Dendritic cell treated with granulocyte-macrophage colony-stimulating factor and Interleukin-4, amounts not matched to agents 40 ng/mL and 50 ng/mL, for 4 days (primary cell): ENCODE results near the gene UGT2B15.

Source experiments
- H3K27ac Mint-ChIP-seq: one replicate; pipeline ENCODE4 v1.8.0; 2022; ENCODE audit warnings: mild to moderate bottlenecking, mixed read lengths
- H3K27me3 Mint-ChIP-seq: one replicate; pipeline ENCODE4 v1.8.0; 2022; ENCODE audit warnings: mild to moderate bottlenecking, mixed read lengths
- H3K36me3 Mint-ChIP-seq: one replicate; pipeline ENCODE4 v1.8.0; 2022; ENCODE audit warnings: low read depth, mixed read lengths
- H3K4me1 Mint-ChIP-seq: one replicate; pipeline ENCODE4 v1.8.0; 2022; ENCODE audit warnings: low read depth, mixed read lengths
- H3K4me3 Mint-ChIP-seq: one replicate; pipeline ENCODE4 v1.8.0; 2022; ENCODE audit warnings: mild to moderate bottlenecking, moderate library complexity, mixed read lengths
- H3K9me3 Mint-ChIP-seq: one replicate; pipeline ENCODE4 v1.8.0; 2022; ENCODE audit warnings: mixed read lengths
- intact Hi-C: fragments of 100-400 bp; cut with micrococcal nuclease; formaldehyde crosslinking; loops from one replicate; pipeline ENCODE4 v1.15.0; 2022

The UGT2B15 gene

GRCh38 chr4:68615699-68616422, 54.6 kb downstream of the UGT2B15 start:
- Mint-ChIP-seq H3K27me3 (no peaks in the 10 kb centered on the region), H3K4me3 (no peak overlapping the region), H3K4me1 (no peaks in the 10 kb centered on the region), H3K9me3 (peaks cover 9% of the 10 kb centered on the region), H3K27ac (no peak overlapping the region), H3K36me3 (no peaks in the 10 kb centered on the region)
- intact Hi-C loops = no loop called here

GRCh38 chr4:68613752-68614151, 56.7 kb downstream of the UGT2B15 start:
- no peaks in the 10 kb centered on the region for H3K4me1 Mint-ChIP-seq
- H3K36me3 Mint-ChIP-seq = no peaks in the 10 kb centered on the region

GRCh38 chr4:68606240-68606639, 64.2 kb downstream of the UGT2B15 start:
- no peaks in the 10 kb centered on the region for H3K36me3 Mint-ChIP-seq
- peaks cover 32% of the 10 kb centered on the region for H3K9me3 Mint-ChIP-seq
- no peaks in the 10 kb centered on the region for H3K4me1 Mint-ChIP-seq

More at GRCh38 chr4:68613752-68614151, 56.7 kb downstream of the UGT2B15 start:
- Mint-ChIP-seq H3K27me3 (no peaks in the 10 kb centered on the region), H3K27ac (no peak overlapping the region), H3K9me3 (peaks cover 10% of the 10 kb centered on the region), H3K4me3 (no peak overlapping the region)
- intact Hi-C loops = no loop called here

GRCh38 chr4:68599150-68599549, 71.3 kb downstream of the UGT2B15 start:
- Mint-ChIP-seq H3K9me3 (peaks cover 18% of the 10 kb centered on the region), H3K27me3 (no peaks in the 10 kb centered on the region), H3K27ac (no peak overlapping the region), H3K4me3 (no peak overlapping the region), H3K36me3 (no peaks in the 10 kb centered on the region), H3K4me1 (no peaks in the 10 kb centered on the region)
- intact Hi-C loops = no loop called here

More at GRCh38 chr4:68606240-68606639, 64.2 kb downstream of the UGT2B15 start:
- no peak overlapping the region for H3K4me3 Mint-ChIP-seq
- intact Hi-C loops = no loop called here
- H3K27ac Mint-ChIP-seq = no peak overlapping the region
- no peaks in the 10 kb centered on the region for H3K27me3 Mint-ChIP-seq

GRCh38 chr4:68597482-68597881, 73.0 kb downstream of the UGT2B15 start:
- intact Hi-C loops = no loop called here
- no peak overlapping the region for H3K27ac Mint-ChIP-seq
- no peaks in the 10 kb centered on the region for H3K36me3 Mint-ChIP-seq
- H3K4me3 Mint-ChIP-seq = no peak overlapping the region
- no peaks in the 10 kb centered on the region for H3K4me1 Mint-ChIP-seq
- no peaks in the 10 kb centered on the region for H3K27me3 Mint-ChIP-seq
- H3K9me3 Mint-ChIP-seq = peaks cover 9% of the 10 kb centered on the region
